GM12878 (cell line): ENCODE measurements around the gene AKR1B15. TPM values are rescaled to one million over a fixed set of nuclear protein-coding genes. Genes with fewer than 3 reads are reported as not detected.

Experiments used
- ATAC-seq: fragments of 200-7000 bp; cut with Tn5 transposase; 3 replicates; pipeline ENCODE4 v1.9.1; 2020; ENCODE audit warnings: mild to moderate bottlenecking, moderate library complexity
- BruUV-seq: library from RNA; stranded (reverse); fragments of 400-500 nt; replicated peaks from 2 replicates; lab custom pipeline; 2021; lab: Mats Ljungman, UMichigan
- CTCF ChIA-PET: fragments of 300-600 bp; sonication (Branson Sonifier 250); formaldehyde crosslinking; extraction: SDS; loops from one replicate; lab custom pipeline; 2021; ENCODE audit warnings: inconsistent platforms; lab: Yijun Ruan, JAX
- POLR2A ChIA-PET: fragments of 350-600 bp; formaldehyde crosslinking; extraction: SDS; loops from one replicate; lab custom pipeline; 2021; ENCODE audit warnings: inconsistent platforms; lab: Charles Lee
- RAD21 ChIA-PET: fragments of 300-600 bp; sonication (Branson Sonifier 250); formaldehyde crosslinking; loops from one replicate; lab custom pipeline; 2023; ENCODE audit warnings: antibody characterized with exemption; ENCODE audit not compliant: unreplicated experiment; lab: Charles Lee
- SMC1A ChIA-PET: fragments of 300-600 bp; sonication (Branson Sonifier 250); formaldehyde crosslinking; loops from one replicate; lab custom pipeline; 2023; ENCODE audit not compliant: unreplicated experiment, uncharacterized antibody; lab: Charles Lee
- DNase-seq: peaks from one replicate; pipeline ENCODE4 v3.0.0-alpha.2; 2011; ENCODE audit warnings: low read depth, low spot score
- FAIRE-seq: peaks from 3 replicates; lab custom pipeline; 2011; peaks lifted over from hg19 to GRCh38; lab: Jason Lieb, UNC
- H2AFZ ChIP-seq: 2 replicates; pipeline ENCODE4 v1.6.0; 2011; ENCODE audit warnings: low read depth, low read length, control low read depth; ENCODE audit not compliant: control insufficient read depth
- H3K27ac ChIP-seq: 2 replicates; pipeline ENCODE4 v1.5.1; 2011; ENCODE audit warnings: control low read depth; ENCODE audit not compliant: control insufficient read depth, insufficient read depth
- H3K27me3 ChIP-seq, 2 experiments: replicated peaks in 1 of 2; 2 replicates each; pipeline versions ENCODE4 v1.6.0 to v1.6.1; 2011; ENCODE audit warnings: low read length in 1 of 2; ENCODE audit not compliant: control insufficient read depth in 2 of 2, insufficient read depth in 2 of 2
- H3K36me3 ChIP-seq, 2 experiments: 2 replicates each; pipeline ENCODE4 v1.5.1; 2011; ENCODE audit warnings: low read length in 1 of 2; ENCODE audit not compliant: control insufficient read depth in 2 of 2, insufficient read depth in 2 of 2
- H3K4me1 ChIP-seq: 2 replicates; pipeline ENCODE4 v1.6.1; 2011; ENCODE audit warnings: mild to moderate bottlenecking, low read length, moderate library complexity, mixed read lengths; ENCODE audit not compliant: control insufficient read depth, insufficient read depth
- H3K4me2 ChIP-seq: 2 replicates; pipeline ENCODE4 v1.6.0; 2011; ENCODE audit warnings: control low read depth; ENCODE audit not compliant: control insufficient read depth, insufficient read depth
- H3K4me3 ChIP-seq: fragments of 200-600 bp; sonication (generic); 2 replicates; pipeline ENCODE4 v1.5.1; 2016
- H3K79me2 ChIP-seq: 2 replicates; pipeline ENCODE4 v1.6.0; 2011; ENCODE audit warnings: low read length; ENCODE audit not compliant: control insufficient read depth, insufficient read depth
- H3K9ac ChIP-seq: 2 replicates; pipeline ENCODE4 v1.8.0; 2011; ENCODE audit warnings: low read length, control low read depth, mixed read lengths; ENCODE audit not compliant: control insufficient read depth, insufficient read depth
- H3K9me3 ChIP-seq: replicated peaks from 3 replicates; pipeline ENCODE4 v1.5.1; 2011; ENCODE audit warnings: mild to moderate bottlenecking, low read length; ENCODE audit not compliant: control insufficient read depth, insufficient read depth
- H4K20me1 ChIP-seq: 2 replicates; pipeline ENCODE4 v1.6.0; 2011; ENCODE audit not compliant: control insufficient read depth, insufficient read depth
- CBX5 ChIP-seq: sonication (generic); IDR thresholded peaks from 2 replicates; pipeline ENCODE4 v1.6.1; 2016; ENCODE audit warnings: low read depth, moderate library complexity, mild to moderate bottlenecking, inconsistent platforms
- HDAC2 ChIP-seq: fragments of 200-600 bp; sonication (generic); IDR thresholded peaks from 2 replicates; pipeline ENCODE4 v1.6.1; 2017
- HDGF ChIP-seq: fragments of 450-650 bp; IDR thresholded peaks from 2 replicates; pipeline ENCODE4 v1.6.1; 2016; ENCODE audit warnings: antibody characterized with exemption
- IKZF1 ChIP-seq: fragments of 450-650 bp; conservative IDR thresholded peaks from 2 replicates; pipeline ENCODE4 v1.6.1; 2017; ENCODE audit warnings: antibody characterized with exemption, mild to moderate bottlenecking
- KAT2A ChIP-seq: conservative IDR thresholded peaks from 2 replicates; pipeline ENCODE4 v1.6.1; 2011; ENCODE audit warnings: low read depth, low read length; ENCODE audit not compliant: control insufficient read depth
- SRF ChIP-seq, 2 experiments: IDR thresholded peaks; 2 replicates each; pipeline ENCODE4 v1.6.1; 2011; ENCODE audit warnings: low read depth in 2 of 2, low read length in 2 of 2, mild to moderate bottlenecking in 1 of 2, moderate library complexity in 1 of 2
- SUZ12 ChIP-seq: fragments of 200-600 bp; sonication (generic); IDR thresholded peaks from one replicate; pipeline ENCODE4 v1.6.1; 2018; ENCODE audit warnings: antibody characterized with exemption, mild to moderate bottlenecking; ENCODE audit not compliant: unreplicated experiment
- TCF7 ChIP-seq: IDR thresholded peaks from 2 replicates; pipeline ENCODE4 v1.6.1; 2014; ENCODE audit warnings: antibody characterized with exemption, borderline replicate concordance
- YY1 ChIP-seq: IDR thresholded peaks from 2 replicates; pipeline ENCODE4 v1.6.1; 2011; ENCODE audit warnings: low read depth, mild to moderate bottlenecking, low read length
- WGBS: methylation state at CpG from one replicate; pipeline ENCODE4 v1.1.6; 2016; ENCODE audit warnings: low lambda C conversion rate; ENCODE audit not compliant: insufficient replicate concordance, insufficient coverage; ENCODE audit errors: missing lambda C conversion rate; 5-methylcytosine and 5-hydroxymethylcytosine counted together
- in situ Hi-C: fragments of 300-500 bp; cut with MboI; formaldehyde crosslinking; loops from 9 replicates; pipeline ENCODE4 v1.14.3; 2018; ENCODE audit warnings: mixed read lengths
- intact Hi-C: fragments of 100-400 bp; cut with micrococcal nuclease; formaldehyde crosslinking; loops from one replicate; pipeline ENCODE4 v1.14.2; 2022; ENCODE audit not compliant: unreplicated experiment
- polyA plus RNA-seq, 11 experiments: library from polyadenylated mRNA; depleted of rRNA in 4 of 11; unstranded in 6 of 11; stranded (reverse) in 5 of 11; fragments of >200 nt; fragmentation: Nextera tagmentation in 4 of 11; fragmentation: Illumina TruSeq in 1 of 11; extraction: Ambion mirVana in 4 of 11; extraction: Trizol in 1 of 11; gene quantifications; 1 replicate in 1 of 11; 2 replicates in 10 of 11; pipeline versions ENCODE4 v1.2.1 to v1.2.3, GENCODE V29; 2011 to 2016; ENCODE audit warnings: inconsistent platforms in 2 of 11, missing spikeins in 2 of 11, low read depth in 1 of 11
- total RNA-seq, 4 experiments: library from RNA; depleted of rRNA in 3 of 4; stranded (reverse); fragments of >200 nt in 3 of 4; fragmentation: Illumina TruSeq in 1 of 4; extraction: Trizol in 1 of 4; gene quantifications; 2 replicates each; pipeline versions ENCODE4 v1.2.1 to v1.2.3, GENCODE V29; 2013 to 2021
- TF ChIP-seq, protein P1 (sequence below): IDR thresholded peaks from 2 replicates; pipeline ENCODE4 v1.6.1; 2012; ENCODE audit warnings: improper control_type of control experiment, low read depth, low read length; ENCODE audit not compliant: insufficient replicate concordance
- TF ChIP-seq, protein P2 (sequence below): fragments of 450-650 bp; IDR thresholded peaks from 2 replicates; pipeline ENCODE4 v1.6.1; 2017; ENCODE audit warnings: mild to moderate bottlenecking, low read depth, inconsistent platforms; ENCODE audit not compliant: poor library complexity, severe bottlenecking

Gene AKR1B15
- total and polyA plus RNA-seq, 10 of the 15 experiments (the other 5 are each of a cell fraction or from before 2014, with no cell fraction given), result 0.06 TPM; not detected in 9

DNA sequence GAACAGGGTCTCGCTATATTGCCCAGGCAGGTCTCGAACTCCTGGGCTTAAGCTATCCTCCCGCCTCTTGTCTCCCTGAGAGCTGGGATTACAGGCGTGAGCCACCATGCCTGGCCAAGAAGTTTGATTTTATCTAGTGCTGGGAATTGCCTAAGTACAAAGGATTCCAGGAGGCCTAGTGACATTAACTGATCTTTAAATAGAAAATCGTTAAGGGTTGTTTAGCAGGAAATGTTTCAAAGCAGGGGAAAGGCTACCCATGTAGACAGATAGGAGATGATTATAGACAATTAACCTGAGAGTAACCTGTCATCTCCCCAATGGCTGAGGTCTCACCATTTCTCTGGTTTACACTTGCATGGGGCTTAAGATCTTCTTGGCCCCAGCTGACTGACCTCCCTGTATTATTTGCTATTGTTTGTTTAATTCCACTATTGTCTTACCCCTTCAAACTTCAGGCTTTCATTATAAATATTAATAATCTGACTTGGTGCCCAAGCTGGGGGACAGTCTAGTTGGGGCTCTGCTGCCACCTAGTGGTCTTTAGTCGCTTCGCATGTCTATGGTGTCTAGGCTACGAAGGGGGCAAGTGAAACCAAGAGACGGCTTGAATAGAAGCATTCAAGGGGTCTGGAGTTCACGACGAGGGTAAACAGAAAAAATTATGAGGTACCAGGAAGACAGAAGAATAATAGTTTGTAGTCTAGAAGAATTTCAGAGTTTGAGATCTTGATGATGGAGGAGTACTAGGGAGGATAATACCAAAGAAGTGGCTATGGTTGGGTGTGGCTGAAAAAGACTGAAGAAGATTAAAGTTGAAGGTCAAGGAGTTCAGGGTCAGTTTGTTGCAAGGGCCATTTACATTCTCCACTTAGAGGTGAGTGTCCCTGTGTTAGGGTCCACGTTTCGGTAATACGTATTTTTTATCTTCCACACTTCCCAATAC is 57.3 kb downstream of the AKR1B15 start (continued):
- TF ChIP-seq, protein P1, sequence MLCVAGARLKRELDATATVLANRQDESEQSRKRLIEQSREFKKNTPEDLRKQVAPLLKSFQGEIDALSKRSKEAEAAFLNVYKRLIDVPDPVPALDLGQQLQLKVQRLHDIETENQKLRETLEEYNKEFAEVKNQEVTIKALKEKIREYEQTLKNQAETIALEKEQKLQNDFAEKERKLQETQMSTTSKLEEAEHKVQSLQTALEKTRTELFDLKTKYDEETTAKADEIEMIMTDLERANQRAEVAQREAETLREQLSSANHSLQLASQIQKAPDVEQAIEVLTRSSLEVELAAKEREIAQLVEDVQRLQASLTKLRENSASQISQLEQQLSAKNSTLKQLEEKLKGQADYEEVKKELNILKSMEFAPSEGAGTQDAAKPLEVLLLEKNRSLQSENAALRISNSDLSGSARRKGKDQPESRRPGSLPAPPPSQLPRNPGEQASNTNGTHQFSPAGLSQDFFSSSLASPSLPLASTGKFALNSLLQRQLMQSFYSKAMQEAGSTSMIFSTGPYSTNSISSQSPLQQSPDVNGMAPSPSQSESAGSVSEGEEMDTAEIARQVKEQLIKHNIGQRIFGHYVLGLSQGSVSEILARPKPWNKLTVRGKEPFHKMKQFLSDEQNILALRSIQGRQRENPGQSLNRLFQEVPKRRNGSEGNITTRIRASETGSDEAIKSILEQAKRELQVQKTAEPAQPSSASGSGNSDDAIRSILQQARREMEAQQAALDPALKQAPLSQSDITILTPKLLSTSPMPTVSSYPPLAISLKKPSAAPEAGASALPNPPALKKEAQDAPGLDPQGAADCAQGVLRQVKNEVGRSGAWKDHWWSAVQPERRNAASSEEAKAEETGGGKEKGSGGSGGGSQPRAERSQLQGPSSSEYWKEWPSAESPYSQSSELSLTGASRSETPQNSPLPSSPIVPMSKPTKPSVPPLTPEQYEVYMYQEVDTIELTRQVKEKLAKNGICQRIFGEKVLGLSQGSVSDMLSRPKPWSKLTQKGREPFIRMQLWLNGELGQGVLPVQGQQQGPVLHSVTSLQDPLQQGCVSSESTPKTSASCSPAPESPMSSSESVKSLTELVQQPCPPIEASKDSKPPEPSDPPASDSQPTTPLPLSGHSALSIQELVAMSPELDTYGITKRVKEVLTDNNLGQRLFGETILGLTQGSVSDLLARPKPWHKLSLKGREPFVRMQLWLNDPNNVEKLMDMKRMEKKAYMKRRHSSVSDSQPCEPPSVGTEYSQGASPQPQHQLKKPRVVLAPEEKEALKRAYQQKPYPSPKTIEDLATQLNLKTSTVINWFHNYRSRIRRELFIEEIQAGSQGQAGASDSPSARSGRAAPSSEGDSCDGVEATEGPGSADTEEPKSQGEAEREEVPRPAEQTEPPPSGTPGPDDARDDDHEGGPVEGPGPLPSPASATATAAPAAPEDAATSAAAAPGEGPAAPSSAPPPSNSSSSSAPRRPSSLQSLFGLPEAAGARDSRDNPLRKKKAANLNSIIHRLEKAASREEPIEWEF, result no peak
- no peak for TF ChIP-seq KAT2A
- TF ChIP-seq YY1, result peak; percentile 59; the same call in 1 of the 2 replicates

DNA sequence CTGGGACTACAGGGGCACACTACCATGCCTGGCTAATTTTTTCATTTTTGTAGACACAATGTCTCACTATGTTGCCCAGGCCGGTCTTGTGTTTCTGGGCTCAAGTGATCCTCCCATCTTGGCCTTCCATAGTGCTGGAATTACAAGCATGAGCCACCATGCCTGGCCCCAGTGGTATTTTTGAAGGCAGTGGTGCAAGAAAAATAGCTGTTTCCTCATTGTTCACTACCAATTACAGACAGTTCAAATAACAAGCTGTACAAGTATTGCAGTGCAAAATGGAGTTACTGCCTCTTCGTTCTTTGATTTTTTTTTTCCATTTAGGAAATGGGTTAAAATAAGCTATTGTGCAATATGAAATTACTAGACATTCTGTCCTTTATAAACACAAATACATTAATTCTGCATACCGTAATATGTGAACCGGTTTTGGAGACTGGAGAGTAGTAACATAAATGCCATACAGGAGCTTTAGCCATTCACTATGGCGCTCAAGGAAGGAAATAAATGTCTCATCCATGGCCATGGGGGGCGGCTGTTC is 62.8 kb downstream of the AKR1B15 start:
- ChIA-PET CTCF (interaction anchor here (0.6 to 3.7 kb wide), 17 partner anchors 9 to 1169 kb away, joined by 3 to 23 read pairs (median 4); no protein-coding TSS in a partner anchor), SMC1A (interaction anchor here (0.7 to 2.1 kb wide), 11 partner anchors 9 to 346 kb away, joined by 3 to 8 read pairs (median 4); no protein-coding TSS in a partner anchor), RAD21 (interaction anchor here (0.8 to 1.6 kb wide), 7 partner anchors 14 to 669 kb away, joined by 3 to 8 read pairs (median 3); no protein-coding TSS in a partner anchor), POLR2A (interaction anchor here (0.6 kb wide), 1 partner anchor 152 kb away, joined by 3 read pairs; no protein-coding TSS in a partner anchor)
- Histone ChIP-seq H3K4me3 (no peak overlapping the region), H4K20me1 (no peaks in the 10 kb centered on the region), H3K9me3 (no peaks in the 10 kb centered on the region), H3K4me1 (no peaks in the 10 kb centered on the region), H3K79me2 (no peaks in the 10 kb centered on the region), H3K27me3 (no peaks in the 10 kb centered on the region), H3K9ac (no peak overlapping the region), H3K36me3 (no peaks in the 10 kb centered on the region), H3K27ac (no peak overlapping the region), H2AFZ (no peak overlapping the region), H3K4me2 (no peak overlapping the region)
- ATAC-seq, result no peak
- intact Hi-C loops (no loop called here), in situ Hi-C loops (no loop called here)
- DNase-seq, result no peak
- no peak for FAIRE-seq
- WGBS, result 15% methylated on average over 6 of the region's 6 CpGs
- no TSS peak for BruUV-seq
- TF ChIP-seq TCF7 (no peak), CBX5 (no peak), HDGF (no peak), HDAC2 (no peak), SRF (IDR thresholded peaks at IDR 0.05; ENCODE audit: low read depth in 2 of 2, low read length in 2 of 2) (no peak), IKZF1 (no peak), SUZ12 (no peak)
- TF ChIP-seq, protein P2, sequence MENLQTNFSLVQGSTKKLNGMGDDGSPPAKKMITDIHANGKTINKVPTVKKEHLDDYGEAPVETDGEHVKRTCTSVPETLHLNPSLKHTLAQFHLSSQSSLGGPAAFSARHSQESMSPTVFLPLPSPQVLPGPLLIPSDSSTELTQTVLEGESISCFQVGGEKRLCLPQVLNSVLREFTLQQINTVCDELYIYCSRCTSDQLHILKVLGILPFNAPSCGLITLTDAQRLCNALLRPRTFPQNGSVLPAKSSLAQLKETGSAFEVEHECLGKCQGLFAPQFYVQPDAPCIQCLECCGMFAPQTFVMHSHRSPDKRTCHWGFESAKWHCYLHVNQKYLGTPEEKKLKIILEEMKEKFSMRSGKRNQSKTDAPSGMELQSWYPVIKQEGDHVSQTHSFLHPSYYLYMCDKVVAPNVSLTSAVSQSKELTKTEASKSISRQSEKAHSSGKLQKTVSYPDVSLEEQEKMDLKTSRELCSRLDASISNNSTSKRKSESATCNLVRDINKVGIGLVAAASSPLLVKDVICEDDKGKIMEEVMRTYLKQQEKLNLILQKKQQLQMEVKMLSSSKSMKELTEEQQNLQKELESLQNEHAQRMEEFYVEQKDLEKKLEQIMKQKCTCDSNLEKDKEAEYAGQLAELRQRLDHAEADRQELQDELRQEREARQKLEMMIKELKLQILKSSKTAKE, result no peak
